NT2/D1 (cell line): Measurements from ENCODE around the gene ITGB2.

Experiments used
- SUZ12 ChIP-seq: IDR thresholded peaks from 2 replicates; pipeline ENCODE4 v1.6.1; 2011; ENCODE audit not compliant: insufficient read length, insufficient read depth; ENCODE audit errors: extremely low read depth
- YY1 ChIP-seq: IDR thresholded peaks from 2 replicates; pipeline ENCODE4 v1.6.1; 2011; ENCODE audit not compliant: insufficient read length, insufficient read depth
- ZNF274 ChIP-seq: IDR thresholded peaks from 2 replicates; pipeline ENCODE4 v1.6.1; 2011; ENCODE audit warnings: mild to moderate bottlenecking, low read depth, low read length

DNA sequence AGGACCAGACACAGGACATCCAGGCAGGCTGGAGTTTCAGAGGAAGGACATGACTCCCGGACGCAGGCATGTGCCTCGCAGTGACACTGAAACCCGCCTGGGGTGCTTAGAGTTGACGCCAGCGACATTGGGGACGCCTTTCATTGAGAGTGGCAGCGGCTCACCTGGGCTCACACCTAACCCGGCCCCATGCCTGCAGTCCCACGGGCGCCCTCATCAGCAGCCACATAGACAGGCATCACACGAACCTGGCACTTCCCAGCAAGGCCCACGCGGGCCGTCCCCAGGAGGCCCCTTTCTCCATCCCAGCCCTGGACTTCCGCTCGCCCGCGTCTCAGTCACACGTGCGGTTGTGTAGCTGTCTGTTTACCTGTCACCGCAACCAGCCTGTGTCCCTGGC is 17.0 kb downstream of the ITGB2 start:
- TF ChIP-seq ZNF274 (no peak), SUZ12 (no peak), YY1 (no peak)
